Immature natural killer cell (primary cell): ENCODE results near the gene TRA2A. TPM values are rescaled to one million over a fixed set of nuclear protein-coding genes. Genes with fewer than 3 reads are reported as not detected.
A peak's percentile ranks its signal among the peaks of the same experiment; 100 is the strongest.

Experiments used
- DNase-seq, 3 donors: peaks; one replicate each; pipeline ENCODE4 v3.0.0; 2022; ENCODE audit warnings: mixed read lengths in 1 of 3
- H3K27ac Mint-ChIP-seq, 6 donors: one replicate each; pipeline ENCODE4 v1.8.0; 2020; ENCODE audit warnings: mixed read lengths in 6 of 6, mild to moderate bottlenecking in 5 of 6, inconsistent platforms in 4 of 6, moderate library complexity in 3 of 6
- H3K27me3 Mint-ChIP-seq, 3 donors: one replicate each; pipeline ENCODE4 v1.8.0; 2020 to 2021; ENCODE audit warnings: low read depth in 3 of 3, mild to moderate bottlenecking in 3 of 3, mixed read lengths in 3 of 3, moderate library complexity in 3 of 3, inconsistent platforms in 1 of 3
- H3K36me3 Mint-ChIP-seq, 3 donors: one replicate each; pipeline ENCODE4 v1.8.0; 2020; ENCODE audit warnings: mixed read lengths in 3 of 3, inconsistent platforms in 2 of 3, mild to moderate bottlenecking in 2 of 3
- H3K4me1 Mint-ChIP-seq, 2 donors: one replicate each; pipeline ENCODE4 v1.8.0; 2020; ENCODE audit warnings: inconsistent platforms in 2 of 2, mild to moderate bottlenecking in 2 of 2, mixed read lengths in 2 of 2, moderate library complexity in 1 of 2
- H3K4me3 Mint-ChIP-seq, 5 donors: one replicate each; pipeline ENCODE4 v1.8.0; 2020; ENCODE audit warnings: mild to moderate bottlenecking in 5 of 5, mixed read lengths in 5 of 5, inconsistent platforms in 3 of 5, moderate library complexity in 3 of 5
- H3K9me3 Mint-ChIP-seq, 6 donors: one replicate each; pipeline ENCODE4 v1.8.0; 2020; ENCODE audit warnings: mild to moderate bottlenecking in 6 of 6, mixed read lengths in 6 of 6, inconsistent platforms in 4 of 6, moderate library complexity in 3 of 6
- polyA plus RNA-seq, 3 donors: library from polyadenylated mRNA; unstranded; fragments of 300-500 nt; fragmentation: Illumina TruSeq; gene quantifications; one replicate each; pipeline ENCODE4 v1.2.3, GENCODE V29; 2021

The TRA2A gene
- polyA plus RNA-seq, 3 donors from 2014 or later = 34.8 to 44.0 (median 40.6) TPM

GRCh38 chr7:23472556-23472955 is 59.2 kb downstream of the TRA2A start:
- H3K9me3 Mint-ChIP-seq = peaks cover 0 to 10% (median 3%) of the 10 kb centered on the region in 6 donors
- H3K4me1 Mint-ChIP-seq = peaks cover 34 to 51% of the 10 kb centered on the region in 2 donors
- no peak overlapping the region for H3K27ac Mint-ChIP-seq
- H3K4me3 Mint-ChIP-seq = peak overlapping the region in 1 of 5 donors; percentile 35
- DNase-seq = no peak
- H3K27me3 Mint-ChIP-seq = peaks cover 55 to 76% (median 69%) of the 10 kb centered on the region in 3 donors
- peaks cover 0 to 4% (median 0%) of the 10 kb centered on the region in 3 donors for H3K36me3 Mint-ChIP-seq

- H3K9me3 Mint-ChIP-seq = peaks cover 0 to 10% (median 3%) of the 10 kb centered on the region in 6 donors
Observed at GRCh38 chr7:23472046-23472445, 59.7 kb downstream of the TRA2A start.

GRCh38 chr7:23471106-23471859 is 60.5 kb downstream of the TRA2A start:
- Mint-ChIP-seq H3K36me3 (peaks cover 0 to 4% (median 0%) of the 10 kb centered on the region in 3 donors), H3K4me3 (peak overlapping the region; percentile 71 to 84 (median 77)), H3K9me3 (peaks cover 0 to 10% (median 3%) of the 10 kb centered on the region in 6 donors), H3K4me1 (peaks cover 34 to 56% of the 10 kb centered on the region in 2 donors), H3K27me3 (peaks cover 58 to 70% (median 62%) of the 10 kb centered on the region in 3 donors), H3K27ac (no peak overlapping the region)
- DNase-seq = peak in 2 of 3 donors; percentile 36 to 38

More at GRCh38 chr7:23472046-23472445, 59.7 kb downstream of the TRA2A start:
- no peak for DNase-seq
- peaks cover 0 to 4% (median 0%) of the 10 kb centered on the region in 3 donors for H3K36me3 Mint-ChIP-seq
- H3K27ac Mint-ChIP-seq = no peak overlapping the region
- H3K27me3 Mint-ChIP-seq = peaks cover 59 to 77% (median 69%) of the 10 kb centered on the region in 3 donors
- H3K4me1 Mint-ChIP-seq = peaks cover 34 to 56% of the 10 kb centered on the region in 2 donors
- H3K4me3 Mint-ChIP-seq = peak overlapping the region in 1 of 5 donors; percentile 40

GRCh38 chr7:23470330-23471105 is 61.3 kb downstream of the TRA2A start, which contains the start of gene IGF2BP3:
Gene IGF2BP3, minus strand, starts transcription at chr7:23470491. Its CDS starts 381 bp downstream, at chr7:23470110.
- peaks cover 0 to 10% (median 3%) of the 10 kb centered on the region in 6 donors for H3K9me3 Mint-ChIP-seq
- H3K27ac Mint-ChIP-seq = peak within 1 kb of the TSS in 2 of 6 donors; percentile 38 to 44
- H3K4me1 Mint-ChIP-seq = peaks cover 34 to 56% of the 10 kb centered on the region in 2 donors
- peaks cover 55 to 69% (median 62%) of the 10 kb centered on the region in 3 donors for H3K27me3 Mint-ChIP-seq
- peak within 1 kb of the TSS; percentile 71 to 84 (median 77) for H3K4me3 Mint-ChIP-seq
- DNase-seq = peak in 1 of 3 donors; percentile 41
- peaks cover 0 to 4% (median 0%) of the 10 kb centered on the region in 3 donors for H3K36me3 Mint-ChIP-seq

GRCh38 chr7:23469961-23470250 is 61.9 kb downstream of the TRA2A start:
- H3K27me3 Mint-ChIP-seq = peaks cover 55 to 69% (median 58%) of the 10 kb centered on the region in 3 donors
- H3K4me1 Mint-ChIP-seq = peaks cover 34 to 51% of the 10 kb centered on the region in 2 donors
- H3K9me3 Mint-ChIP-seq = peaks cover 0 to 5% (median 3%) of the 10 kb centered on the region in 6 donors
- H3K27ac Mint-ChIP-seq = peak overlapping the region in 1 of 6 donors; percentile 44
- peak overlapping the region; percentile 71 to 84 (median 77) for H3K4me3 Mint-ChIP-seq
- H3K36me3 Mint-ChIP-seq = peaks cover 0 to 3% (median 0%) of the 10 kb centered on the region in 3 donors
- DNase-seq = peak in 2 of 3 donors; percentile 10 to 21

- Mint-ChIP-seq H3K4me1 (peaks cover 28 to 46% of the 10 kb centered on the region in 2 donors), H3K36me3 (no peaks in the 10 kb centered on the region)
Observed at GRCh38 chr7:23469150-23469960, 62.4 kb downstream of the TRA2A start.

GRCh38 chr7:23468526-23469149 is 63.1 kb downstream of the TRA2A start:
- Mint-ChIP-seq H3K9me3 (peaks cover 0 to 3% (median 0%) of the 10 kb centered on the region in 6 donors), H3K4me3 (peak overlapping the region; percentile 46 to 83 (median 58)), H3K36me3 (no peaks in the 10 kb centered on the region), H3K4me1 (peaks cover 26 to 45% of the 10 kb centered on the region in 2 donors), H3K27me3 (peaks cover 50 to 62% (median 53%) of the 10 kb centered on the region in 3 donors), H3K27ac (no peak overlapping the region)
- no peak for DNase-seq

More at GRCh38 chr7:23469150-23469960, 62.4 kb downstream of the TRA2A start:
- no peak overlapping the region for H3K27ac Mint-ChIP-seq
- peaks cover 0 to 3% (median 0%) of the 10 kb centered on the region in 6 donors for H3K9me3 Mint-ChIP-seq
- peak overlapping the region in 3 of 5 donors; percentile 68 to 81 (median 77) for H3K4me3 Mint-ChIP-seq
- peaks cover 51 to 64% (median 53%) of the 10 kb centered on the region in 3 donors for H3K27me3 Mint-ChIP-seq
- DNase-seq = peak; percentile 20 to 39 (median 28)

GRCh38 chr7:23467806-23468525 is 63.8 kb downstream of the TRA2A start:
- no peak for DNase-seq
- peaks cover 0 to 3% (median 0%) of the 10 kb centered on the region in 6 donors for H3K9me3 Mint-ChIP-seq
- no peak overlapping the region for H3K27ac Mint-ChIP-seq
- H3K4me1 Mint-ChIP-seq = peaks cover 26 to 39% of the 10 kb centered on the region in 2 donors
- H3K4me3 Mint-ChIP-seq = peak overlapping the region; percentile 45 to 83 (median 58)
- H3K36me3 Mint-ChIP-seq = no peaks in the 10 kb centered on the region
- peaks cover 43 to 55% (median 53%) of the 10 kb centered on the region in 3 donors for H3K27me3 Mint-ChIP-seq

GRCh38 chr7:23467291-23467805 is 64.4 kb downstream of the TRA2A start:
- Mint-ChIP-seq H3K4me1 (peaks cover 26 to 36% of the 10 kb centered on the region in 2 donors), H3K27ac (no peak overlapping the region), H3K9me3 (no peaks in the 10 kb centered on the region), H3K36me3 (no peaks in the 10 kb centered on the region), H3K27me3 (peaks cover 47 to 52% (median 49%) of the 10 kb centered on the region in 3 donors), H3K4me3 (peak overlapping the region in 4 of 5 donors; percentile 8 to 83 (median 36))
- no peak for DNase-seq

GRCh38 chr7:23462846-23463245 is 68.9 kb downstream of the TRA2A start:
- Mint-ChIP-seq H3K27ac (no peak overlapping the region), H3K36me3 (no peaks in the 10 kb centered on the region), H3K9me3 (peaks cover 0 to 1% (median 0%) of the 10 kb centered on the region in 6 donors), H3K4me1 (peaks cover 3 to 8% of the 10 kb centered on the region in 2 donors), H3K4me3 (no peak overlapping the region), H3K27me3 (peaks cover 22 to 26% (median 24%) of the 10 kb centered on the region in 3 donors)
- DNase-seq = no peak

- no peak overlapping the region for H3K4me3 Mint-ChIP-seq
- peaks cover 0 to 1% (median 0%) of the 10 kb centered on the region in 6 donors for H3K9me3 Mint-ChIP-seq
- H3K4me1 Mint-ChIP-seq = no peaks in the 10 kb centered on the region
- H3K27me3 Mint-ChIP-seq = peaks cover 18 to 22% (median 20%) of the 10 kb centered on the region in 3 donors
- no peak for DNase-seq
- no peak overlapping the region for H3K27ac Mint-ChIP-seq
- no peaks in the 10 kb centered on the region for H3K36me3 Mint-ChIP-seq
Observed at GRCh38 chr7:23458044-23458443, 73.7 kb downstream of the TRA2A start.

- Mint-ChIP-seq H3K4me3 (no peak overlapping the region), H3K27me3 (peaks cover 13 to 17% (median 17%) of the 10 kb centered on the region in 3 donors), H3K9me3 (peaks cover 0 to 1% (median 0%) of the 10 kb centered on the region in 6 donors), H3K4me1 (no peaks in the 10 kb centered on the region), H3K36me3 (no peaks in the 10 kb centered on the region), H3K27ac (no peak overlapping the region)
- DNase-seq = no peak
Observed at GRCh38 chr7:23456093-23456492, 75.7 kb downstream of the TRA2A start.
